IMR-90 (cell line): Measurements from ENCODE around the gene FFAR3. TPM values are rescaled to one million over a fixed set of nuclear protein-coding genes. Genes with fewer than 3 reads are reported as not detected.

ENCODE experiments used
- ATAC-seq: fragments of 200-7000 bp; cut with Tn5 transposase; 2 replicates; pipeline ENCODE4 v1.9.1; 2020; ENCODE audit warnings: low read depth, mild to moderate bottlenecking, moderate library complexity
- BruUV-seq: library from RNA; stranded (reverse); fragments of 400-500 nt; replicated peaks from 2 replicates; lab custom pipeline; 2021; lab: Mats Ljungman, UMichigan
- CTCF ChIA-PET: fragments of 300-600 bp; formaldehyde crosslinking; extraction: SDS; loops from one replicate; lab custom pipeline; 2021; ENCODE audit warnings: antibody characterized with exemption; lab: Yijun Ruan, JAX
- POLR2A ChIA-PET: fragments of 300-600 bp; sonication (Branson Sonifier 250); formaldehyde crosslinking; loops from one replicate; lab custom pipeline; 2022; ENCODE audit warnings: antibody characterized with exemption; ENCODE audit not compliant: unreplicated experiment; lab: Charles Lee
- DNase-seq: peaks from one replicate; pipeline ENCODE4 v3.0.0; 2013
- H2AFZ ChIP-seq: replicated peaks from 2 replicates; pipeline ENCODE3; 2013; ENCODE audit warnings: low read length, mild to moderate bottlenecking; ENCODE audit not compliant: poor library complexity
- H2AK5ac ChIP-seq: 2 replicates; pipeline ENCODE4 v1.6.1; 2013; ENCODE audit warnings: low read depth, low read length, inconsistent platforms
- H2AK9ac ChIP-seq: replicated peaks from 2 replicates; pipeline ENCODE3; 2013; ENCODE audit warnings: mild to moderate bottlenecking, low read depth, low read length, moderate library complexity; ENCODE audit not compliant: poor library complexity
- H2BK120ac ChIP-seq: 2 replicates; pipeline ENCODE4 v1.6.1; 2013; ENCODE audit warnings: low read depth, low read length, inconsistent platforms
- H2BK15ac ChIP-seq: 3 replicates; pipeline ENCODE4 v1.6.1; 2013; ENCODE audit warnings: low read depth, low read length, inconsistent platforms
- H2BK20ac ChIP-seq: 2 replicates; pipeline ENCODE4 v1.6.1; 2013; ENCODE audit warnings: low read depth, mild to moderate bottlenecking, inconsistent platforms, low read length, moderate library complexity
- H2BK5ac ChIP-seq: 2 replicates; pipeline ENCODE4 v1.6.1; 2013; ENCODE audit warnings: mild to moderate bottlenecking, low read depth, low read length, inconsistent platforms; ENCODE audit not compliant: poor library complexity, severe bottlenecking
- H3K14ac ChIP-seq: replicated peaks from 2 replicates; pipeline ENCODE4 v1.6.1; 2013; ENCODE audit warnings: low read depth, low read length, inconsistent platforms
- H3K18ac ChIP-seq: 2 replicates; pipeline ENCODE4 v1.6.1; 2013; ENCODE audit warnings: low read depth, low read length, control low read depth
- H3K23ac ChIP-seq: 2 replicates; pipeline ENCODE4 v1.6.1; 2013; ENCODE audit warnings: low read depth, low read length, inconsistent platforms
- H3K27ac ChIP-seq: 2 replicates; pipeline ENCODE4 v1.5.1; 2013; ENCODE audit warnings: mild to moderate bottlenecking, control low read depth, low read length; ENCODE audit not compliant: insufficient read depth
- H3K27me3 ChIP-seq: 2 replicates; pipeline ENCODE4 v1.6.1; 2013; ENCODE audit warnings: low read length; ENCODE audit not compliant: control insufficient read depth, insufficient read depth
- H3K36me3 ChIP-seq: 2 replicates; pipeline ENCODE4 v1.6.1; 2013; ENCODE audit warnings: low read length, mixed read lengths; ENCODE audit not compliant: control insufficient read depth, insufficient read depth
- H3K4ac ChIP-seq: 2 replicates; pipeline ENCODE4 v1.6.1; 2013; ENCODE audit warnings: low read depth, low read length, inconsistent platforms
- H3K4me1 ChIP-seq: 2 replicates; pipeline ENCODE4 v1.6.1; 2013; ENCODE audit warnings: low read length, mixed read lengths; ENCODE audit not compliant: control insufficient read depth, insufficient read depth
- H3K4me2 ChIP-seq: 2 replicates; pipeline ENCODE4 v1.6.1; 2013; ENCODE audit warnings: low read depth, mild to moderate bottlenecking, control low read depth, low read length, moderate library complexity
- H3K4me3 ChIP-seq: 2 replicates; pipeline ENCODE4 v1.5.1; 2013; ENCODE audit warnings: low read depth, mild to moderate bottlenecking, control low read depth, low read length, moderate library complexity; ENCODE audit not compliant: insufficient read depth
- H3K56ac ChIP-seq: 2 replicates; pipeline ENCODE4 v1.6.1; 2013; ENCODE audit warnings: low read length, inconsistent platforms; ENCODE audit not compliant: insufficient read depth; ENCODE audit errors: extremely low read depth
- H3K79me1 ChIP-seq, 2 experiments: 2 replicates each; pipeline ENCODE4 v1.6.1; 2013; ENCODE audit warnings: low read length in 2 of 2, inconsistent platforms in 1 of 2, low read depth in 1 of 2
- H3K9ac ChIP-seq: 2 replicates; pipeline ENCODE4 v1.6.1; 2013; ENCODE audit warnings: low read depth, low read length, control low read depth
- H3K9me1 ChIP-seq: 2 replicates; pipeline ENCODE4 v1.6.1; 2013; ENCODE audit warnings: low read length, inconsistent platforms; ENCODE audit not compliant: insufficient read depth
- H3K9me3 ChIP-seq: 2 replicates; pipeline ENCODE4 v1.6.1; 2013; ENCODE audit warnings: low read length; ENCODE audit not compliant: control insufficient read depth, insufficient read depth
- H4K20me1 ChIP-seq: 2 replicates; pipeline ENCODE4 v1.6.1; 2013; ENCODE audit warnings: low read length, inconsistent platforms; ENCODE audit not compliant: insufficient read depth
- H4K5ac ChIP-seq: 2 replicates; pipeline ENCODE4 v1.6.1; 2013; ENCODE audit warnings: mild to moderate bottlenecking, low read depth, low read length, control low read depth
- H4K8ac ChIP-seq, 2 experiments: 2 replicates each; pipeline ENCODE4 v1.6.1; 2013; ENCODE audit warnings: low read depth in 2 of 2, low read length in 2 of 2, control low read depth in 1 of 2, inconsistent platforms in 1 of 2
- H4K91ac ChIP-seq: 2 replicates; pipeline ENCODE4 v1.6.1; 2013; ENCODE audit warnings: low read depth, low read length, inconsistent platforms; ENCODE audit not compliant: insufficient read depth
- CHD1 ChIP-seq: IDR thresholded peaks from 2 replicates; pipeline ENCODE4 v1.6.1; 2012; ENCODE audit warnings: low read depth, low read length, improper control_type of control experiment
- MAFK ChIP-seq: IDR thresholded peaks from 2 replicates; pipeline ENCODE4 v1.6.1; 2012; ENCODE audit warnings: low read depth, low read length, improper control_type of control experiment
- RCOR1 ChIP-seq: IDR thresholded peaks from 2 replicates; pipeline ENCODE4 v1.6.1; 2012; ENCODE audit warnings: mild to moderate bottlenecking, low read length, improper control_type of control experiment; ENCODE audit not compliant: insufficient replicate concordance
- WGBS, 2 experiments: methylation state at CpG; one replicate each; pipeline versions ENCODE4 v1.1.5 to v1.1.7; 2013; ENCODE audit warnings: missing lambda C conversion rate in 2 of 2; ENCODE audit not compliant: insufficient read length in 1 of 2; ENCODE audit errors: extremely low coverage in 2 of 2; 5-methylcytosine and 5-hydroxymethylcytosine counted together
- dilution Hi-C: fragments of 300-500 bp; cut with HindIII; formaldehyde crosslinking; loops from one replicate; pipeline ENCODE4 v1.14.3; 2018; ENCODE audit warnings: low sequenced_read_pairs; ENCODE audit not compliant: unreplicated experiment
- in situ Hi-C: fragments of 300-500 bp; cut with MboI; formaldehyde crosslinking; loops from 3 replicates; pipeline ENCODE4 v1.14.3; 2019; ENCODE audit warnings: low sequenced_read_pairs, inconsistent platforms, mixed read lengths
- intact Hi-C: fragments of 100-400 bp; cut with micrococcal nuclease; formaldehyde crosslinking; loops from 2 replicates; pipeline ENCODE4 v1.10.0; 2022
- polyA plus RNA-seq, 3 experiments: library from polyadenylated mRNA; depleted of rRNA; stranded (reverse); fragments of >200 nt; gene quantifications; 2 replicates each; pipeline ENCODE4 v1.2.3, GENCODE V29; 2012; ENCODE audit warnings: low replicate concordance in 1 of 3
- total RNA-seq: library from RNA; depleted of rRNA; stranded (reverse); fragments of >200 nt; gene quantifications from 2 replicates; pipeline ENCODE4 v1.2.3, GENCODE V29; 2012
- TF ChIP-seq, protein P1 (sequence below): fragments of 150-350 bp; IDR thresholded peaks from 2 replicates; pipeline ENCODE4 v1.6.1; 2017; ENCODE audit warnings: mild to moderate bottlenecking, antibody characterized with exemption, low read length, low read depth

Gene FFAR3
- total and polyA plus RNA-seq, 2 of the 4 experiments (the other 2 are of a cell fraction): not detected

DNA sequence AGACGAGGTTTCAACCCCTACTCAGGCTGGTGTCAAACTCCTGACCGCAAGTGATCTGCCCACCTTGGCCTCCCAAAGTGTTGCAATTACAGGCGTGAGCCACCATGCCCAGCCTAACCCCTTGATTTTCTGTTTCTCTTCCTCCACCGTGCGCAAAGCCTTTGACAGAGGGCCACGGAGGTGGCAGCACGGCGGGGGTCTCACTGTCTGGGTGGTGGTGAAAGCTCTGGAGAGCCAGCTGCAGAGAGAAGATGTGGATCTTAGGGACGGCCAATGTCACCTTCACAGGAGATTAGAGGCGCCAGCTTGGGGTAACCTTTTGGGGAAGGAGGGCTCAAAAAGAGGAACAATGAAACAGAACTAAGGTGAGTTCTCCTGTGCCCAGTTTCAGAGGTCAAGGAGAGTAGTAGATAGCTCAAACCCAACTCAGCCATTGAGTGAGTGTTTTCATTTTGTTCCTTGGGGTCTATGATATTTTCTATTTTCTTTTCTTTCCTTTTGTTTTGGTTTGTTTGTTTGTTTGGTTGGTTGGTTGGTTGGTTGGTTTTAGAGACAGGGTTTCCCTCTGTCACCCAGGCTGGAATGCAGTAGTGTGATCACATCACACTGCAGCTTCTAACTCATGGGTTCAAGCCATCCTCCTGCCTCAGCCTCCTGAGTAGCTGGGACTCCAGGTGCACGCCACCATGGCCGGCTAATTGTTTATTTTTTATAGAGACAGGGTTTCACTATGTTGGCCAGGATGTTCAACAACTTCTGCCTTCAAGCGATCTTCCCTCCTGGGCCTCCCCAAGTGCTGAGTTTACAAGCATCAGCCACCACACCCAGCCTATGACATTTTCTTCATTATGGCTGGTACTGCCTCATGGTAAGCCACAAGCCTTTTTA is 50.3 kb downstream of the FFAR3 start:
- Histone ChIP-seq H3K27ac (no peak overlapping the region), H3K23ac (no peak overlapping the region), H2AFZ (no peak overlapping the region), H3K36me3 (no peaks in the 10 kb centered on the region), H4K91ac (no peak overlapping the region), H3K4me3 (no peak overlapping the region), H3K79me1 (no peaks in the 10 kb centered on the region), H2AK9ac (no peak overlapping the region), H3K9me1 (no peaks in the 10 kb centered on the region), H3K4me2 (no peak overlapping the region), H2BK120ac (no peak overlapping the region), H3K4me1 (no peaks in the 10 kb centered on the region), H4K8ac (no peak overlapping the region), H2BK15ac (no peak overlapping the region), H2BK5ac (no peak overlapping the region), H3K56ac (no peak overlapping the region), H2BK20ac (no peak overlapping the region), H3K14ac (no peak overlapping the region), H3K9me3 (no peaks in the 10 kb centered on the region), H3K27me3 (peaks cover 2% of the 10 kb centered on the region; the same call in 1 of the 2 replicates), H3K18ac (no peak overlapping the region), H2AK5ac (no peak overlapping the region), H4K5ac (no peak overlapping the region), H3K9ac (no peak overlapping the region), H4K20me1 (no peaks in the 10 kb centered on the region), H3K4ac (no peak overlapping the region)
- ChIA-PET POLR2A (no interaction called here), CTCF (no interaction called here)
- in situ Hi-C loops: no loop called here
- DNase-seq (no peak), ATAC-seq (no peak)
- no peak for TF ChIP-seq RCOR1
- TF ChIP-seq, protein P1, sequence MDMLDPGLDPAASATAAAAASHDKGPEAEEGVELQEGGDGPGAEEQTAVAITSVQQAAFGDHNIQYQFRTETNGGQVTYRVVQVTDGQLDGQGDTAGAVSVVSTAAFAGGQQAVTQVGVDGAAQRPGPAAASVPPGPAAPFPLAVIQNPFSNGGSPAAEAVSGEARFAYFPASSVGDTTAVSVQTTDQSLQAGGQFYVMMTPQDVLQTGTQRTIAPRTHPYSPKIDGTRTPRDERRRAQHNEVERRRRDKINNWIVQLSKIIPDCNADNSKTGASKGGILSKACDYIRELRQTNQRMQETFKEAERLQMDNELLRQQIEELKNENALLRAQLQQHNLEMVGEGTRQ: no peak
- no peak for TF ChIP-seq MAFK
- no peak for TF ChIP-seq CHD1
- WGBS, 2 experiments: 73% methylated on average over 2 of the region's 13 CpGs; no CpG with 5 or more reads in 1 of the 2 experiments
- dilution Hi-C loops: no loop called here
- intact Hi-C loops: no loop called here
- no TSS peak for BruUV-seq
